Stimulated activated effector memory CD8-positive, alpha-beta T cell treated with anti-CD3 and anti-CD28 coated beads, Interleukin-12 subunit alpha, Interleukin-12 subunit beta, amount 100 ng/mL, for 72 hours (primary cell): ENCODE data around the gene TAS1R3.
A peak's percentile ranks its signal among the peaks of the same experiment; 100 is the strongest.

Source experiments
- ATAC-seq: fragments of 150-1000 bp; cut with Tn5 transposase; 2 replicates; pipeline ENCODE4 v1.10.0; 2021
- DNase-seq, 2 donors: peaks; one replicate each; pipeline ENCODE4 v3.0.0; 2021 to 2022; ENCODE audit warnings: low spot score in 2 of 2
- H3K27ac Mint-ChIP-seq: one replicate; pipeline ENCODE4 v1.8.0; 2022; ENCODE audit warnings: mild to moderate bottlenecking, mixed read lengths
- H3K36me3 Mint-ChIP-seq: one replicate; pipeline ENCODE4 v1.8.0; 2022; ENCODE audit warnings: mild to moderate bottlenecking, mixed read lengths
- H3K4me1 Mint-ChIP-seq: one replicate; pipeline ENCODE4 v1.8.0; 2022; ENCODE audit warnings: mixed read lengths
- H3K4me3 Mint-ChIP-seq: one replicate; pipeline ENCODE4 v1.8.0; 2022; ENCODE audit warnings: mild to moderate bottlenecking, mixed read lengths
- H3K9me3 Mint-ChIP-seq: one replicate; pipeline ENCODE4 v1.8.0; 2022; ENCODE audit warnings: mixed read lengths

The TAS1R3 gene

DNA sequence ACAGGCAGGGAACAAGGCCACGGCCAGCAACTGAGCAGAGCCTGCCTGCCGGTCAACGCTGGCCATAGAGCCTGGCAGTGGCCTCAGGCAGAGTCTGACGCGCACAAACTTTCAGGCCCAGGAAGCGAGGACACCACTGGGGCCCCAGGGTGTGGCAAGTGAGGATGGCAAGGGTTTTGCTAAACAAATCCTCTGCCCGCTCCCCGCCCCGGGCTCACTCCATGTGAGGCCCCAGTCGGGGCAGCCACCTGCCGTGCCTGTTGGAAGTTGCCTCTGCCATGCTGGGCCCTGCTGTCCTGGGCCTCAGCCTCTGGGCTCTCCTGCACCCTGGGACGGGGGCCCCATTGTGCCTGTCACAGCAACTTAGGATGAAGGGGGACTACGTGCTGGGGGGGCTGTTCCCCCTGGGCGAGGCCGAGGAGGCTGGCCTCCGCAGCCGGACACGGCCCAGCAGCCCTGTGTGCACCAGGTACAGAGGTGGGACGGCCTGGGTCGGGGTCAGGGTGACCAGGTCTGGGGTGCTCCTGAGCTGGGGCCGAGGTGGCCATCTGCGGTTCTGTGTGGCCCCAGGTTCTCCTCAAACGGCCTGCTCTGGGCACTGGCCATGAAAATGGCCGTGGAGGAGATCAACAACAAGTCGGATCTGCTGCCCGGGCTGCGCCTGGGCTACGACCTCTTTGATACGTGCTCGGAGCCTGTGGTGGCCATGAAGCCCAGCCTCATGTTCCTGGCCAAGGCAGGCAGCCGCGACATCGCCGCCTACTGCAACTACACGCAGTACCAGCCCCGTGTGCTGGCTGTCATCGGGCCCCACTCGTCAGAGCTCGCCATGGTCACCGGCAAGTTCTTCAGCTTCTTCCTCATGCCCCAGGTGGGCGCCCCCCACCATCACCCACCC is at the start of gene TAS1R3:
TSS of gene TAS1R3 (plus strand) at position 213 of the 898 bp plus-strand sequence. CDS start at position 279, 66 bp downstream.
- no peak within 1 kb of the TSS for H3K4me3 Mint-ChIP-seq
- H3K36me3 Mint-ChIP-seq = no peaks in the 10 kb centered on the region
- ATAC-seq (no peak), DNase-seq (no peak)
- no peak within 1 kb of the TSS for H3K27ac Mint-ChIP-seq
- peaks cover 7% of the 10 kb centered on the region for H3K4me1 Mint-ChIP-seq
- no peaks in the 10 kb centered on the region for H3K9me3 Mint-ChIP-seq

DNA sequence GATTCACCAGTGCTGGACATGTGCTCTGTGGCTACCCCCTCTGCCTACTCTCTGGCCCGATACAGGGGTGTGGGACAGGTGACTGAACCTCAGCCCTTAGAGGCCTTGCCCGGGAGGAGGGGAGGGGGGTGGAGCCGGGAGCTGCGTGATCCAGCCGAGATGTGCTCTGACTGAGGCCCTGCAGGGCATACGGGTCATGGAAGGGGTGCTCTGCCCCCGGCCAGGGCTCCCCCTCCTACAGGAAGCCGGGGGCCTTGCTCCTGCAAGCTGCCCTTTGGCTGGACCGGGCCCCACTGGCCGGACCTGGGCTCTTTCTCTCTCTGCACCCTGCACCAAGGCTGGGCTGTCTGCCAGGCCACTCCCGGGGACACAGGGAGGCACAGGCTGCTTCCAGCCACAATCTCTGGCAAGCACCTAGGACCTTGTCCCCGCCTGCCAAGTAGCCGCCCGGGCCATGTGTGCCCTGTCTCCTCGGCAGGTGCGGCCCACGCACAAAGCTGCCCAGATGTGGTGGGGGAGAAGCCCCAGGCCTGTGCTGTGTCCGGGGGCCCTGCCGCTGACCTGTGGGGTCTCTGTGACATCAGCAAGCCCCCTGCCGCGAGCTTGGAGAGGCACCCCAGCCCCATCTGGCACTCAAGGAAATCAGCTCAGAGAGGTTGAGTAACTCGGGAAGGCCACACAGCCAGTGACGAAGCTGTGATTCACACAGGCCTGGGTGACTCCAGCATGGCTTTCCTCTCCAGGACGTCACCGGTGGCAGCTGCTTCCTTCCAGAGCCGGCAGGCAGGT is 49.4 kb upstream of the TAS1R3 start:
- ATAC-seq = peak; percentile 65
- no peak for DNase-seq
- Mint-ChIP-seq H3K27ac (no peak overlapping the region), H3K4me3 (no peak overlapping the region), H3K4me1 (peaks cover 17% of the 10 kb centered on the region), H3K9me3 (no peaks in the 10 kb centered on the region), H3K36me3 (peaks cover 11% of the 10 kb centered on the region)

DNA sequence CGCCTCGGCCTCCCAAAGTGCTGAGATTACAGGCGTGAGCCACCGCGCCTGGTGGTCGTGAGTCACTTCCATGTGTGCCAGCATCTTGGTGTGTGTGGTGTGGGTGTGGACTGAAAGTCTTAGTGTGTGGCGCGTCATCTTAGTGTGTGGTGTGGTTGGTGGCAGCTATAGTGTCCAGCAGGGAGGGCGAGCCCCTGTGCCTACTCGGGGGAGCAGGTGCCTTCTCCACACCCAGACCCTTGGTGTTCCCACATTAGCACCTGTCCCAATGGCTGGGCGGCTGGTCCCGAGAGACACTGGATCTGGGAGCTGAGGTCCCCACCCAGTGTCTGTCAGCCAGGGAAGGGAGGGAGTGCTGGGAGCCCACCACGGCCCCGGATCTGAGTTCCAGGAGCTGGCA is 48.1 kb upstream of the TAS1R3 start:
- ATAC-seq (peak; percentile 80), DNase-seq (no peak)
- Mint-ChIP-seq H3K4me3 (no peak overlapping the region), H3K36me3 (peaks cover 11% of the 10 kb centered on the region), H3K27ac (peak overlapping the region; percentile 37), H3K9me3 (no peaks in the 10 kb centered on the region), H3K4me1 (peaks cover 17% of the 10 kb centered on the region)

DNA sequence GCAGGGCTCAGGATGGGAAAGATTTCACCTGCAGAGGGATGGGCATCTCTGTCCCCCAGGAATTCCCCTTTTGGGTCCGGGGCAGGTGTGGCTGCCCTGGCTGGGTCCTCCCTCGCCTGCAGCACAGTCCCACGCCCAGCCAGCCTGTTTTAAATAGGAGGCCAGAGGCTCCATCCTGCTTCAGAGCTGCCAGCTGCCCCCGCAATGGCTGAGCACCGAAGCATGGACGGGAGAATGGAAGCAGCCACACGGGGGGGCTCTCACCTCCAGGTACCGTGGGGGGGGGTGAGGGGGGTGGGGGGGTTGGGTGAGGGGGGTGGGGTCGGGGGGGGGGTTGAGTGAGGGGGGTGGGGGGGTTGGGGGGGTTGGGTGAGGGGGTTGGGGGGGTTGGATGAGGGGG is 47.3 kb upstream of the TAS1R3 start:
- ATAC-seq = no peak
- DNase-seq = no peak
- H3K4me3 Mint-ChIP-seq = no peak overlapping the region
- H3K4me1 Mint-ChIP-seq = peaks cover 17% of the 10 kb centered on the region
- peaks cover 11% of the 10 kb centered on the region for H3K36me3 Mint-ChIP-seq
- H3K27ac Mint-ChIP-seq = no peak overlapping the region
- H3K9me3 Mint-ChIP-seq = no peaks in the 10 kb centered on the region

DNA sequence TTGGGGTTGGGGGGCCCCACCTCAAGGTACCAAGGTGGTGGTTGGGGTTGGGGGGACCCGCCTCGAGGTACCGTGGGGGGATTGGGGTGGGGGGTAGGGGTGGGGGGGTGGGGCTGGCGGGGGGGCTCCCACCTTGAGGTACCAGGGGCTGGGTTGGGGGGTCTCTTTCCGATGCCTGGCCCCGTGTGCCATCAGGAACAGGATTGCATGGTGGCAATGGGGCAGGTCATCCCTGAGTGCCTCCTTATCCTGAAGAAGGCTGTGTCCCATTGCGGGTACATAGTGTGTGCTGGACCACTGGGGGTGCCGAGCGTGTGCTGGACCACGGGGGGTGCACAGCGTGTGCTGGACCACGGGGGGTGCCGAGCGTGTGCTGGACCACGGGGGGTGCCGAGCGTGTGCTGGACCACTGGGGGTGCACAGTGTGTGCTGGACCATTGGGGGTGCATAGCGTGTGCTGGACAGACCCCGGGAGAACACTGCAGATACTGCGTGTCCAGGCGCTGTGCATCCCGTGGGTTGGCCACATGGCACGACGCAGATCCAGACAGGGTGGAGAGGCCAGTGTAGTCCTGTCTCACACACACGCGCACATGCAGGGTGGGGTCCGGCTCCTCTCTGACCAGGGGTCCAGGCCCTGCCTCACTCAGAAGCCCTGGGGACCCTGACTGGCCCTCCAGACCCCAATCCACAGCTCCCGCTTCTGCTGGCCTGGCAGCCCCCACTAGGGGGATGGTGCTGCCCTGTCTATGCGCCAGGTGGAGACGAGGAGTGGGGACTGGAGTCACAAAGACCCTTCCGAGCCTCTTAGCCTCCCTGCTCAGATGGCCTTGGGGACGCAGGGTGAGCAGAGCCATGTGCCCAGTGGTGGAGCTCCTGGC is 46.6 kb upstream of the TAS1R3 start:
- Mint-ChIP-seq H3K36me3 (peaks cover 11% of the 10 kb centered on the region), H3K27ac (no peak overlapping the region), H3K4me1 (peaks cover 17% of the 10 kb centered on the region), H3K9me3 (no peaks in the 10 kb centered on the region), H3K4me3 (no peak overlapping the region)
- ATAC-seq (no peak), DNase-seq (no peak)

DNA sequence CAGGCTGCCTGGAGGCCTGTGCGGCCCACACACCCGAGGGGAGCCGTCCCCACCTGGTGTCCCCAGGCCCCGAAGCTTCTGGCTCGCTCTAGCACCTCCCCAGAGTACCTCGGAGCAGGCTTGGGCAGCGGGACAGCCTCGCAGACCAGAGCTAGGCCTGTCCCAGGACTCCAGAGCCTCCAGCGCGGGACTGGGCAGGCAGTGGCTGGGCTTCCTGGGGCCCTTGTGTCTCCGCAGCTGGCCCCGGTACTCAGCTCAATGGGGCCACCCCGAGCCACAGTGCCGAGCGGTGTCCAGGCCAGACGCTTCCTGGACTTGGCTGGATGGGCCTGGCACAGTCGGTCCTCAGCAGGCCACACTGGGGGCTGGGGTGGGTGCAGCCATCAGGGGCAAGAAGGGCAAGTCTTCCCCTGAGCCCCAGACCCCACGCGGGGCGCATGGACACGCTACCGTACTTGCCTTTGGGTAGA is 45.9 kb upstream of the TAS1R3 start:
- peaks cover 13% of the 10 kb centered on the region for H3K36me3 Mint-ChIP-seq
- no peak overlapping the region for H3K4me3 Mint-ChIP-seq
- no peaks in the 10 kb centered on the region for H3K9me3 Mint-ChIP-seq
- H3K27ac Mint-ChIP-seq = no peak overlapping the region
- ATAC-seq (no peak), DNase-seq (no peak)
- H3K4me1 Mint-ChIP-seq = peaks cover 19% of the 10 kb centered on the region

DNA sequence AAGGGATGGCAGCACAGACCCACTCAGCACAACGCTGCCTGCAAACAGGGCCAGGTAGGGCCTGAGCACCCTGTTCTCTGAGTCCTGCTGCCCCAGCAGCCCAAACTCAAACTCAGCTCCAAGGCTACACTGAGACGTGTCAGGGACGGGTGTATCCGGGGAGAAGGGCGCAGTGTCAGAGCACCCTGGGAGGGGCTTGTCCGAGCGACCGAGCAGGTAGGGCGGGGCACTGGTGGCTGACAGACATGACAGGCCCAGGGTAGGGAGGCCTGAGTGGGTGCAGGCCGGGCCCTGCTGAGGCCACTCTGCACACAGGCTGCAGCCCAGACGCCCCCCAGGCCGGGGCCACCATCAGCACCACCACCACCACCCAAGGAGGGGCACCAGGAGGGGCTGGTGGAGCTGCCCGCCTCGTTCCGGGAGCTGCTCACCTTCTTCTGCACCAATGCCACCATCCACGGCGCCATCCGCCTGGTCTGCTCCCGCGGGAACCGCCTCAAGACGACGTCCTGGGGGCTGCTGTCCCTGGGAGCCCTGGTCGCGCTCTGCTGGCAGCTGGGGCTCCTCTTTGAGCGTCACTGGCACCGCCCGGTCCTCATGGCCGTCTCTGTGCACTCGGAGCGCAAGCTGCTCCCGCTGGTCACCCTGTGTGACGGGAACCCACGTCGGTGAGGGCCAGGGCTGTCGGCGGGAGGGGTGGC is 45.3 kb upstream of the TAS1R3 start:
- H3K4me1 Mint-ChIP-seq = peaks cover 23% of the 10 kb centered on the region
- no peak for DNase-seq

DNA sequence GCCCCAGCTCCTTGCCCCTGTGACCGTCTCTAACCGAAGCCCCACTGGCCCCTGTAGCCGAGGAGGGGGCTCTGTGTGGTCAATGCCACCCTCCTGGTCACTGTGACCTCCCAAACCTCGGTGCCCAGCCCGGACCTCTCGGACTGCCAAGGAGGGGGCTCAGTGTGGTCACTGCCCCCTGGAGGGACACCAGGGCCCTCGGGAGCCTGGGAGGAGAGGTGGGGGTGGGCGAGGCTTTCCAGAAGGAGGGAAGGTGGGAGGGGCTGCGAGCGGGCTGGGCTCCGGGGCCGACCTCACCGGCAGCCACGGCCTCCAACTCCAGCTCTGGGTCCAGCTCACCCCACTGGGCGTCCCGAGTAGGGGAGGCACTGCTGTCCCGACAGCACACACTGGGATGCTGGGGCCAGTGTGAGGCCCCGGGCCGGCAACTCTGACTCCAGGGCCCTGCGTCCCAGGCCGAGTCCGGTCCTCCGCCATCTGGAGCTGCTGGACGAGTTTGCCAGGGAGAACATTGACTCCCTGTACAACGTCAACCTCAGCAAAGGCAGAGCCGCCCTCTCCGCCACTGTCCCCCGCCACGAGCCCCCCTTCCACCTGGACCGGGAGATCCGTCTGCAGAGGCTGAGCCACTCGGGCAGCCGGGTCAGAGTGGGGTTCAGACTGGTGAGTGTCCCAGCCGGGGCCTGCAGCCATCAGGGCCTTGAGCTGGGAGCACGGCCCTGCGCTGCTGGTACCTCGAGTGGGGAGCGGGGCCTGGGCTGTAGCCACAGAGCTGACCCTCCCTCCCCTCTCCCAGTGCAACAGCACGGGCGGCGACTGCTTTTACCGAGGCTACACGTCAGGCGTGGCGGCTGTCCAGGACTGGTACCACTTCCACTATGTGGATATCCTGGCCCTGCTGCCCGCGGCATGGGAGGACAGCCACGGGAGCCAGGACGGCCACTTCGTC is 44.5 kb upstream of the TAS1R3 start:
- Mint-ChIP-seq H3K27ac (no peak overlapping the region), H3K9me3 (no peaks in the 10 kb centered on the region), H3K4me3 (no peak overlapping the region), H3K36me3 (peaks cover 15% of the 10 kb centered on the region), H3K4me1 (peaks cover 23% of the 10 kb centered on the region)
- DNase-seq (no peak), ATAC-seq (no peak)

More for the DNA sequence above, 45.3 kb upstream of the TAS1R3 start:
- no peaks in the 10 kb centered on the region for H3K9me3 Mint-ChIP-seq
- no peak overlapping the region for H3K27ac Mint-ChIP-seq
- no peak for ATAC-seq
- H3K4me3 Mint-ChIP-seq = no peak overlapping the region
- H3K36me3 Mint-ChIP-seq = peaks cover 15% of the 10 kb centered on the region

DNA sequence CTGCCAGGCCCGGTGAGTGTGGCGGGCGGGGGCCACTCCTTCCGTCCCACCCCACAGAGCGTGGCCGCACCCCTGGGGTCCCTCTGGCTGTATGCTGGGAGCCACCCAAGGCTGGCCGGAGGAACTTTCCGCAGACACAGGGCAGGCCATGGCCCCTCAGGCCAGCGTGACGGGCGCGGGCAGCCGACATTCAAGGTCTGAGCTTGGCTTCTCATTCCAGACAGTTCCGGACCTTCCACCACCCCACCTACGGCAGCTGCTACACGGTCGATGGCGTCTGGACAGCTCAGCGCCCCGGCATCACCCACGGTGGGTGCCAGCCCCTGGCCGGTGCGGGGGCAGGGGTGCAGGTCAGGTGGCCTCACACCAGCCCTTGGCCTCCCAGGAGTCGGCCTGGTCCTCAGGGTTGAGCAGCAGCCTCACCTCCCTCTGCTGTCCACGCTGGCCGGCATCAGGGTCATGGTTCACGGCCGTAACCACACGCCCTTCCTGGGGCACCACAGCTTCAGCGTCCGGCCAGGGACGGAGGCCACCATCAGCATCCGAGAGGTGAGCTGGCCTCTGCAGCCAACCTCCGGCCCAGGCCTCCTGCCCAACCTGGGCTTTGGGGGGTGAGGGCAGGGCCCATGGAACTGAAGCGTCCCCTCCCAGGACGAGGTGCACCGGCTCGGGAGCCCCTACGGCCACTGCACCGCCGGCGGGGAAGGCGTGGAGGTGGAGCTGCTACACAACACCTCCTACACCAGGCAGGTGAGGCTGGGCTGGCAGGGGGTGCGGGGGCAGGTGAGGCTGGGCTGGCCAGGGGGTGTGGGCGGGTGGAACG is 43.6 kb upstream of the TAS1R3 start:
- H3K9me3 Mint-ChIP-seq = no peaks in the 10 kb centered on the region
- DNase-seq = no peak
- no peak overlapping the region for H3K4me3 Mint-ChIP-seq
- no peak overlapping the region for H3K27ac Mint-ChIP-seq
- H3K4me1 Mint-ChIP-seq = peaks cover 20% of the 10 kb centered on the region
- ATAC-seq = no peak
- peaks cover 12% of the 10 kb centered on the region for H3K36me3 Mint-ChIP-seq

DNA sequence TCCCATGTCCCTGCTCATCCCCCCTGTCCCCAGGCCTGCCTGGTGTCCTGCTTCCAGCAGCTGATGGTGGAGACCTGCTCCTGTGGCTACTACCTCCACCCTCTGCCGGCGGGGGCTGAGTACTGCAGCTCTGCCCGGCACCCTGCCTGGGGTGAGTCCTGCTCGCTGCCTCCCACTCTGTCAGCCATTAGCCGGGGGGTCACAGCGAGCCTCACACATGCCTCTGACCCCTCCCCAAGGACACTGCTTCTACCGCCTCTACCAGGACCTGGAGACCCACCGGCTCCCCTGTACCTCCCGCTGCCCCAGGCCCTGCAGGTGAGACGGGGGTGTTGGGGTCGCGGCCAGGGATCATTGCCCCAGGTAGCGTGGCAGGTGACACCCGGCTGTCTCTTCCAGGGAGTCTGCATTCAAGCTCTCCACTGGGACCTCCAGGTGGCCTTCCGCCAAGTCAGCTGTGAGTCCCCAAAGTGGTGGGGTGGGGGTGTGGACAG is 40.8 kb upstream of the TAS1R3 start:
- peak; percentile 66 to 77 for DNase-seq
- ATAC-seq = peak; percentile 57
- H3K36me3 Mint-ChIP-seq = peaks cover 5% of the 10 kb centered on the region
- peaks cover 6% of the 10 kb centered on the region for H3K4me1 Mint-ChIP-seq
- H3K27ac Mint-ChIP-seq = peak overlapping the region; percentile 14
- no peak overlapping the region for H3K4me3 Mint-ChIP-seq
- H3K9me3 Mint-ChIP-seq = no peaks in the 10 kb centered on the region

DNA sequence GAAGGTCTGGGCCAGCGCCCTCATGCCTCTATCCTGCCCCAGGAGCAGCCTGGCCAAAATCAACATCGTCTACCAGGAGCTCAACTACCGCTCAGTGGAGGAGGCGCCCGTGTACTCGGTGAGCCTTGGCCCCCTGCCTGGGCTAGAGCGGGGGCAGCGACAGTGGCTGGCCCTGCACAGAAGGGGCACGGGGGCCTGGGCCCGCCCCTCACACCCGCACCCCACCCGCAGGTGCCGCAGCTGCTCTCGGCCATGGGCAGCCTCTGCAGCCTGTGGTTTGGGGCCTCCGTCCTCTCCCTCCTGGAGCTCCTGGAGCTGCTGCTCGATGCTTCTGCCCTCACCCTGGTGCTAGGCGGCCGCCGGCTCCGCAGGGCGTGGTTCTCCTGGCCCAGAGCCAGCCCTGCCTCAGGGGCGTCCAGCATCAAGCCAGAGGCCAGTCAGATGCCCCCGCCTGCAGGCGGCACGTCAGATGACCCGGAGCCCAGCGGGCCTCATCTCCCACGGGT is 40.0 kb upstream of the TAS1R3 start:
- peaks cover 6% of the 10 kb centered on the region for H3K4me1 Mint-ChIP-seq
- ATAC-seq = no peak
- H3K9me3 Mint-ChIP-seq = no peaks in the 10 kb centered on the region
- no peak for DNase-seq
- H3K27ac Mint-ChIP-seq = peak overlapping the region; percentile 14
- peaks cover 5% of the 10 kb centered on the region for H3K36me3 Mint-ChIP-seq
- H3K4me3 Mint-ChIP-seq = no peak overlapping the region

DNA sequence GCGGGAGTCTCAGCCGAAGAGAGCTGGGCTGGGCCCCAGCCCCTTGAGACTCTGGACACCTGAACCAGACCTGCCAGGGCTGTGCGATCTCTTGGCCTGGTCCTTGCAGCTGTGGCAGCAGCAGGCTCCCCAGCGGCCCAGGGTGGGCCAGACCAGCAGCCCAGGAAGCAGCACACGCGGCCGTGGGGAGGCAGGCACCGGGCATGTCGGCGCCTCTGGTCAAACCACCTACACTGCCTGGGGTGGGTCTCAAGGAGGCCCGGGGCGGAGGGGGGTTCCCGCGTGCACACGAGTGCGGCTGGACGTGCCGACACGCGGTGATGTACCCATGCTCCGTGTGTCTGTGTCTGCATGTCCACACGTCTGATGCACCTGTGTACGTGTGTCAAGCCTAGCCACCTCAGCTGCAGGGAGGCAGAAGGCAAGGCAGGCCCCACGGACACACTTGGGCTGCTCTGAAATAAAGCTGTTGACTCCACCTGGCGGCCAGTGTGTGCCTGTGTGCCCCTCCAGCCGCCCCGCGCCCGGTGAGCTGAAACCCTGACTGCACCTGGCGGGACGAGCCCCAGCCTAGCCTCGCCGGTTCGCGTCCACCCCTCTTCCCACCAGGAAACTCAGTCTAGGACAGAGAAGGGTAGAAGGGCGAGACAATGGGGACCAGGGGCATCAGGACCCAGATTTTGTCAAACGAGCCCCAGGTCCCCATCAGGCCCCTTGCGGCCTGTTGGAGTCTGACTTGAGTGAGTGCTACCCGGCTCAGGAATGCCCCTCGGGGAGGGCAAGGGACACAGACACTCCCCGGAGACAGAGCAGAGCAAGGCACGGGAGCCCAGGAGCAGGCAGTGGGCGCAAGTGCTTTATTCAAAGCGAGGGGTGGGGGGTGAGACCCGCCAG is 39.3 kb upstream of the TAS1R3 start:
- peaks cover 6% of the 10 kb centered on the region for H3K4me1 Mint-ChIP-seq
- peak; percentile 79 for ATAC-seq
- DNase-seq = peak in 1 of 2 donors; percentile 72
- no peak overlapping the region for H3K27ac Mint-ChIP-seq
- H3K9me3 Mint-ChIP-seq = no peaks in the 10 kb centered on the region
- no peak overlapping the region for H3K4me3 Mint-ChIP-seq
- H3K36me3 Mint-ChIP-seq = peaks cover 5% of the 10 kb centered on the region
